Occipital lobe (tissue), 2 donors: ENCODE data around the gene DNM3. TPM values are rescaled to one million over a fixed set of nuclear protein-coding genes. Genes with fewer than 3 reads are reported as not detected.
A peak's percentile ranks its signal among the peaks of the same experiment; 100 is the strongest.

Experiments
- DNase-seq: peaks from one replicate; lab custom pipeline; 2025; lab: John Stamatoyannopoulos, UW
- total RNA-seq: library from RNA; depleted of rRNA; stranded (reverse); fragments of >200 nt; gene quantifications from one replicate; pipeline ENCODE4 v1.2.3, GENCODE V29; 2014

DNM3 gene
- total RNA-seq, 1 donor from 2014 or later: 115 TPM

GRCh38 chr1:171869097-171869496 is 27.8 kb downstream of the DNM3 start:
- no peak for DNase-seq

GRCh38 chr1:171871848-171872247 is 30.6 kb downstream of the DNM3 start:
- no peak for DNase-seq

GRCh38 chr1:171872430-171872829 is 31.1 kb downstream of the DNM3 start:
- DNase-seq: no peak

- DNase-seq: no peak
Observed at GRCh38 chr1:171873664-171874063, 32.4 kb downstream of the DNM3 start.

- DNase-seq: no peak
Observed at GRCh38 chr1:171877701-171878100, 36.4 kb downstream of the DNM3 start.

GRCh38 chr1:171879556-171879955 is 38.3 kb downstream of the DNM3 start:
- DNase-seq: no peak

GRCh38 chr1:171881442-171881841 is 40.1 kb downstream of the DNM3 start:
- DNase-seq: no peak

GRCh38 chr1:171883849-171884248 is 42.6 kb downstream of the DNM3 start:
- DNase-seq: no peak

- DNase-seq: no peak
Observed at GRCh38 chr1:171884475-171884874, 43.2 kb downstream of the DNM3 start.

- DNase-seq: no peak
Observed at GRCh38 chr1:171890131-171890530, 48.8 kb downstream of the DNM3 start.

- no peak for DNase-seq
Observed at GRCh38 chr1:171896936-171897703, 55.8 kb downstream of the DNM3 start.

GRCh38 chr1:171898941-171899340 is 57.6 kb downstream of the DNM3 start:
- DNase-seq: peak; percentile 87

GRCh38 chr1:171899838-171900237 is 58.5 kb downstream of the DNM3 start:
- no peak for DNase-seq

- no peak for DNase-seq
Observed at GRCh38 chr1:171901245-171901644, 59.9 kb downstream of the DNM3 start.

GRCh38 chr1:171902527-171902926 is 61.2 kb downstream of the DNM3 start:
- no peak for DNase-seq

- DNase-seq: no peak
Observed at GRCh38 chr1:171904778-171905450, 63.6 kb downstream of the DNM3 start.

- DNase-seq: no peak
Observed at GRCh38 chr1:171909711-171910110, 68.4 kb downstream of the DNM3 start.

GRCh38 chr1:171910786-171911185 is 69.5 kb downstream of the DNM3 start:
- DNase-seq: no peak

- DNase-seq: no peak
Observed at GRCh38 chr1:171911506-171911905, 70.2 kb downstream of the DNM3 start.

- DNase-seq: no peak
Observed at GRCh38 chr1:171912509-171913175, 71.3 kb downstream of the DNM3 start.

GRCh38 chr1:171913385-171913784 is 72.1 kb downstream of the DNM3 start:
- no peak for DNase-seq

- DNase-seq: no peak
Observed at GRCh38 chr1:171916315-171916771, 75.0 kb downstream of the DNM3 start.
